Adrenal gland (tissue), 12 donors: ENCODE results near the gene MAD2L1BP. TPM values are rescaled to one million over a fixed set of nuclear protein-coding genes. Genes with fewer than 3 reads are reported as not detected.

Source experiments
- DNase-seq, 7 donors: peaks; one replicate each; pipeline ENCODE4 v3.0.0-alpha.2; 2019 to 2020
- H3K27ac ChIP-seq, 5 donors: fragments of 200-600 bp; sonication (generic) in 4 of 5; 1 replicate in 3 of 5; 2 replicates in 2 of 5; pipeline versions ENCODE4 v1.5.1 to v1.8.0; 2016 to 2020; ENCODE audit warnings: mild to moderate bottlenecking in 1 of 5
- H3K27me3 ChIP-seq: fragments of 200-600 bp; 2 replicates; pipeline ENCODE4 v1.8.0; 2021
- H3K36me3 ChIP-seq, 2 donors: fragments of 200-600 bp; replicated peaks in 1 of 2; 1 replicate in 1 of 2; 2 replicates in 1 of 2; pipeline versions ENCODE4 v1.5.1 to v1.8.0; 2018 to 2022
- H3K4me1 ChIP-seq, 2 donors: fragments of 200-600 bp; replicated peaks in 1 of 2; 1 replicate in 1 of 2; 2 replicates in 1 of 2; pipeline versions ENCODE4 v1.5.1 to v1.8.0; 2018 to 2021
- H3K4me3 ChIP-seq, 4 donors: fragments of 200-600 bp; sonication (generic) in 3 of 4; one replicate each; pipeline ENCODE4 v1.5.1; 2016 to 2018
- H3K9me3 ChIP-seq, 3 donors: fragments of 200-600 bp; sonication (generic) in 1 of 3; replicated peaks in 1 of 3; 1 replicate in 2 of 3; 2 replicates in 1 of 3; pipeline versions ENCODE4 v1.5.1 to v1.8.0; 2016 to 2021
- POLR2A ChIP-seq, 2 donors: fragments of 450-650 bp; IDR thresholded peaks; one replicate each; pipeline ENCODE4 v1.6.1; 2017; ENCODE audit warnings: antibody characterized with exemption in 2 of 2, mild to moderate bottlenecking in 2 of 2, moderate library complexity in 1 of 2
- WGBS, 4 donors: extraction: QIAGEN DNeasy Blood & Tissue Kit in 2 of 4; methylation state at CpG; one replicate each; pipeline versions ENCODE4 v1.1.5 to v1.1.7; 2013 to 2017; 5-methylcytosine and 5-hydroxymethylcytosine counted together
- intact Hi-C, 2 donors: fragments of 100-400 bp; cut with DNase I; formaldehyde crosslinking; loops; one replicate each; pipeline versions ENCODE4 v1.14.1 to v1.15.0; 2022 to 2023
- polyA plus RNA-seq, 3 donors: library from polyadenylated mRNA; stranded (reverse); fragments of 200-250 nt in 2 of 3; fragments of 350-450 nt in 1 of 3; fragmentation: Illumina TruSeq in 1 of 3; extraction: RNeasy Lipid Tissue Mini Kit (QIAGEN cat#74804) in 1 of 3; gene quantifications; one replicate each; pipeline ENCODE4 v1.2.3, GENCODE V29; 2013 to 2014
- total RNA-seq, 9 donors: library from RNA; depleted of rRNA in 4 of 9; stranded (reverse); fragments of >200 nt in 4 of 9; fragments of 120-200 nt in 1 of 9; fragmentation: NEBNext Ultra II Directional in 1 of 9; extraction: Animal tissue kit (Norgen Biotek cat#: 25700) in 1 of 9; gene quantifications; one replicate each; pipeline versions ENCODE4 v1.1.0 to v1.2.4, GENCODE V29; 2013 to 2023
- TF ChIP-seq, protein P1 (sequence below), 6 experiments: fragments of 450-650 bp in 4 of 6; fragments of 200-600 bp in 2 of 6; sonication (generic) in 1 of 6; IDR thresholded peaks; 1 replicate in 5 of 6; 2 replicates in 1 of 6; pipeline versions ENCODE4 v1.5.1 to v1.8.0; 2016 to 2021; ENCODE audit warnings: antibody characterized with exemption in 6 of 6, mild to moderate bottlenecking in 2 of 6, moderate library complexity in 1 of 6
- donor health status: healthy with polysubstance abuse.
- donor health status: Bipolar disorder and iron deficiency.
- donor health status: DM: yes; HTN: yes; CAD: no.
- donor health status: DM: no; HTN: no; CAD: no.
- donor health status: DM: no; HTN: no; CAD: no.
- donor health status: DM: yes; HTN: yes; CAD: no.

The MAD2L1BP gene
- total and polyA plus RNA-seq, 12 donors, result 15.2 to 112 (median 27.2) TPM

DNA sequence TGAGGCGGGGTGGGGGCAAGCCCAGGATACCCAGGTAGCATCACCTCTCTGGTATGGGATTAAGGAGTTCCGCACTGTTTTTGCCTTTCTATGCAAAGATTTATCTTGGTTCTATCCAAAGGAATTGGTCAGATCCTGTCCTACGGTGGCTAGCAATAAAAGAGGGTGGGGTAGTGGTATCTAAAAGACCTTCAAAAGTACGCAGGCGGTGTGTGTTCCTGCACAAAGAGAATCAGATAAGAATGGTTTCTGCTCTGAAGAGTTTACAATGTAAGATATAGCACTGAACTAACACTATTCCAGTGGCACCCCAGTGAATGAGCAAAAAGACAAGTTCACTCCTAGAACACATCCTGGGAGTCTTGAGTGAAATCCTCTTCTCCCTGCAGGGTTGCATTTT is 45.7 kb downstream of the MAD2L1BP start:
- no peak overlapping the region for H3K4me3 ChIP-seq
- DNase-seq, result no peak
- peaks cover 0 to 6% of the 10 kb centered on the region in 2 donors for H3K4me1 ChIP-seq
- H3K27ac ChIP-seq, result no peak overlapping the region
- TF ChIP-seq POLR2A (IDR thresholded peaks at IDR 0.05), result no peak
- TF ChIP-seq, protein P1, sequence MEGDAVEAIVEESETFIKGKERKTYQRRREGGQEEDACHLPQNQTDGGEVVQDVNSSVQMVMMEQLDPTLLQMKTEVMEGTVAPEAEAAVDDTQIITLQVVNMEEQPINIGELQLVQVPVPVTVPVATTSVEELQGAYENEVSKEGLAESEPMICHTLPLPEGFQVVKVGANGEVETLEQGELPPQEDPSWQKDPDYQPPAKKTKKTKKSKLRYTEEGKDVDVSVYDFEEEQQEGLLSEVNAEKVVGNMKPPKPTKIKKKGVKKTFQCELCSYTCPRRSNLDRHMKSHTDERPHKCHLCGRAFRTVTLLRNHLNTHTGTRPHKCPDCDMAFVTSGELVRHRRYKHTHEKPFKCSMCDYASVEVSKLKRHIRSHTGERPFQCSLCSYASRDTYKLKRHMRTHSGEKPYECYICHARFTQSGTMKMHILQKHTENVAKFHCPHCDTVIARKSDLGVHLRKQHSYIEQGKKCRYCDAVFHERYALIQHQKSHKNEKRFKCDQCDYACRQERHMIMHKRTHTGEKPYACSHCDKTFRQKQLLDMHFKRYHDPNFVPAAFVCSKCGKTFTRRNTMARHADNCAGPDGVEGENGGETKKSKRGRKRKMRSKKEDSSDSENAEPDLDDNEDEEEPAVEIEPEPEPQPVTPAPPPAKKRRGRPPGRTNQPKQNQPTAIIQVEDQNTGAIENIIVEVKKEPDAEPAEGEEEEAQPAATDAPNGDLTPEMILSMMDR (IDR thresholded peaks at IDR 0.05), result no peak
- intact Hi-C loops, result no loop called here
- no peaks in the 10 kb centered on the region for H3K9me3 ChIP-seq
- peaks cover 0 to 38% of the 10 kb centered on the region in 2 donors for H3K36me3 ChIP-seq
- no peaks in the 10 kb centered on the region for H3K27me3 ChIP-seq
- WGBS, 4 donors, result 74 to 82% (median 78%) methylated on average over 5 of the region's 5 CpGs

DNA sequence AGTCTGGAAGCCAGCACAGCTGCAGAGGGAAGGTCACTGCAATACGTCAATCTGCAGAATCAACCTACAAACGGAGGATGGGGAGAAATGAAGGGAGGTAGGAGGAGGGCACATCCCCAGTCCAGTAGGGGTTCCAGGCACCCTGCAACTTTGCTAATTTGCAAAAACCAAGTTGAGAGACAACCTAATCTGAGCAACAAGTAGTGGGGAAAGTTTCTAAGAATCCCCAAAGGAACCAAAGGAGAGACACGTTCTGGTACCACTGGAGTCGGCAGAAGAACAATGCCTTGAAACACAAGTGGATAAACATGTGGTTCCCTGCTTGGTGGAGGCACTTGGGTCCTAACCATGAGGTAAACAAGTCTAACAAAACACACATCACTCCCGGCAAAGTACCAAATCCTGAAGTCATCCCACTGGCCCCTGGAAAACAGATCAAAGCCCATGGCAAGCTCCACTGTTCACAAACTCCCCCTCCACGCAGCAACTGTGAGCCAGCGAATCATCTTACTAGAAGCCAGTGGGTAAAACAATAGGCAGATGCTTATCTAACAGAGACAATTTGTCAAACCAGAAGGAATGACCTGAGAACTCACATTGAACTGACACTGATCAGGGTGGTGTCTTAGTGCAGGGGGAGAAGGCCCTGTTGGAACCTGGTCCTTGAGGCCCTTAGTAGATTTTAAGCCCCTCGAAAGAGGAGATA is 47.2 kb downstream of the MAD2L1BP start:
- Histone ChIP-seq H3K9me3 (no peaks in the 10 kb centered on the region), H3K36me3 (peaks cover 0 to 22% of the 10 kb centered on the region in 2 donors), H3K4me1 (peaks cover 7 to 15% of the 10 kb centered on the region in 2 donors), H3K27me3 (no peaks in the 10 kb centered on the region), H3K27ac (no peak overlapping the region), H3K4me3 (no peak overlapping the region)
- TF ChIP-seq POLR2A (IDR thresholded peaks at IDR 0.05), result no peak
- TF ChIP-seq, protein P1 (IDR thresholded peaks at IDR 0.05), result no peak
- intact Hi-C loops, result no loop called here
- 63 to 72% (median 65%) methylated on average over 8 of the region's 8 CpGs for WGBS, 4 donors
- DNase-seq, result no peak

DNA sequence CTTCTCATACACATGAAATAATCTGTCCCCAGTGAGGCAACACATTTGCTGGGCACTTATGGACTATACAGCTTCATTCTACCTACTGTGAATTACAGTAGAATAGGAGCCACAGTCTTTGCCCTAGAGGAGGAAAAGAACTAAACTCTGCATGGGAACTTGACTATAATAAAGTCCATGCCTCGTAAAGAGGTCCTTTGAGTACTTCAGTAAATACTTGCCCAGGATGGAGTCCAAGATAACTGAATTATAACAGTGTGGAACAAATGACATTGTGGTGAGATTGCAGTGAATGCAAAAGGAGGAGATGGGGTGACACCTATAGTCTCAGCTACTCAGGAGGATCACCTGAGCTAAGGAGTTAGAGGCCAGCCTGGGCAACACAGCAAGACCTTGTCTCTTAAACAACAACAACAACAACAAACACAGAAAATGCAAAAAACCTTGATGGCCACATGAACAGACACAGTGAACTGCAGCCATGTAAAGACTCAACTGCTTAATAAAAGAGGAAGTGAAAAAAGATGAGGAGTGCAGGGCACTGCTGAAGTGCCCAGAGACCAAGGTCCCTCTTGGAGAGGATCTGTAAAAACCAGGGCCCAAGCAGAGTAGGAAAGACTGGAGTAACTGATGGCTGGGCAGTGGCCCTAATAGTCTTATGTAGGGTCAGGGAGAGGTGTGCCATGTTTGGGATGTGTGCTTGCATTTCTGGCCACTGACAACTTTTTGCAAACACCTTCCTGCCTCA is 48.2 kb downstream of the MAD2L1BP start:
- H3K27me3 ChIP-seq, result no peaks in the 10 kb centered on the region
- no peak for TF ChIP-seq POLR2A (IDR thresholded peaks at IDR 0.05)
- TF ChIP-seq, protein P1 (IDR thresholded peaks at IDR 0.05), result no peak
- 81 to 94% (median 89%) methylated on average over 1 of the region's 1 CpG for WGBS, 4 donors
- no peak overlapping the region for H3K4me3 ChIP-seq
- intact Hi-C loops, result no loop called here
- H3K4me1 ChIP-seq, result peaks cover 7 to 19% of the 10 kb centered on the region in 2 donors
- no peak for DNase-seq
- no peak overlapping the region for H3K27ac ChIP-seq
- peaks cover 0 to 14% of the 10 kb centered on the region in 2 donors for H3K36me3 ChIP-seq
- H3K9me3 ChIP-seq, result no peaks in the 10 kb centered on the region

DNA sequence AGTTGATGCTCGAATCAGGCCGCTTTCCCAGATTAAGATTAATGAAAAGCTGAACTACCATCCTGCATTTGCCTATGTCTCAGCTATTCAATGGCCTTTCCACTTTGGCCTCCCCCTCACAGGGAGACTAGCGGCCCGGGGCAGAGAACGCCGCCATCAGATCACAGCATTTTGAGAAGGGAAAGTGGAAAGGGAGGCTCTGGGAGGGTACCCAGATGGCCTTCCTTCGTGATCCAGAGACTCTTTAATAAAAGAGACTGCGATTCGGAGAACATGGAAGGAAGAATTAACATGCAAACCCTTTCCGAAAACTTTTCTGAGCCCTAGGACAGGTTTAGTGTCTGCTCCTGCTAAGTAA is 51.4 kb downstream of the MAD2L1BP start:
- Histone ChIP-seq H3K27ac (peak overlapping the region in 4 of 5 donors; percentile 48 to 81 (median 74)), H3K9me3 (no peaks in the 10 kb centered on the region), H3K4me3 (peak overlapping the region; percentile 30 to 98 (median 64)), H3K27me3 (no peaks in the 10 kb centered on the region), H3K36me3 (no peaks in the 10 kb centered on the region), H3K4me1 (peaks cover 7 to 19% of the 10 kb centered on the region in 2 donors)
- intact Hi-C loops, result no loop called here
- TF ChIP-seq POLR2A (IDR thresholded peaks at IDR 0.05), result no peak
- TF ChIP-seq, protein P1 (IDR thresholded peaks at IDR 0.05), result no peak
- no peak for DNase-seq
- 4 to 6% (median 6%) methylated on average over 10 of the region's 10 CpGs for WGBS, 4 donors
